Measurements from ENCODE around the gene SMIM10L2A.

- TF ChIP-seq EP300 (IDR thresholded peaks at IDR 0.05; ENCODE audit: borderline replicate concordance) (no peak), RAD21 (IDR thresholded peaks at IDR 0.05; ENCODE audit: low read depth) (no peak), REST (IDR thresholded peaks at IDR 0.05; ENCODE audit: low read depth) (no peak), CEBPB (IDR thresholded peaks at IDR 0.05) (no peak)
Measured at GRCh38 chrX:135403374-135403773, 18.4 kb upstream of the SMIM10L2A start.
